Breast epithelium (tissue), 4 donors: ENCODE data around the gene STXBP4. TPM values are rescaled to one million over a fixed set of nuclear protein-coding genes. Genes with fewer than 3 reads are reported as not detected.

ENCODE experiments used
- DNase-seq, 2 donors: peaks; one replicate each; pipeline ENCODE4 v3.0.0-alpha.2; 2019; ENCODE audit warnings: low spot score in 2 of 2
- H3K27ac ChIP-seq, 2 donors: fragments of 200-600 bp; sonication (generic) in 1 of 2; one replicate each; pipeline ENCODE4 v1.5.1; 2016 to 2019; ENCODE audit warnings: mild to moderate bottlenecking in 1 of 2
- H3K27me3 ChIP-seq, 2 donors: fragments of 200-600 bp; sonication (generic) in 1 of 2; one replicate each; pipeline versions ENCODE4 v1.5.1 to v1.6.0; 2017 to 2019; ENCODE audit warnings: control low read depth in 1 of 2, mild to moderate bottlenecking in 1 of 2
- H3K36me3 ChIP-seq: fragments of 200-600 bp; one replicate; pipeline ENCODE4 v1.5.1; 2019
- H3K4me1 ChIP-seq, 2 donors: fragments of 200-600 bp; sonication (generic); one replicate each; pipeline ENCODE4 v1.5.1; 2016 to 2019; ENCODE audit warnings: control low read depth in 1 of 2
- H3K4me3 ChIP-seq, 3 donors: fragments of 200-600 bp; sonication (generic); 1 replicate in 2 of 3; 2 replicates in 1 of 3; pipeline ENCODE4 v1.5.1; 2016 to 2019; ENCODE audit warnings: mild to moderate bottlenecking in 3 of 3, moderate library complexity in 2 of 3
- H3K9me3 ChIP-seq, 2 donors: fragments of 200-600 bp; sonication (generic) in 1 of 2; one replicate each; pipeline ENCODE4 v1.5.1; 2016 to 2019; ENCODE audit warnings: control low read depth in 1 of 2
- POLR2A ChIP-seq: fragments of 450-650 bp; IDR thresholded peaks from one replicate; pipeline ENCODE4 v1.6.1; 2016; ENCODE audit warnings: antibody characterized with exemption, mild to moderate bottlenecking, moderate library complexity
- POLR2AphosphoS5 ChIP-seq, 3 donors: sonication (generic); formaldehyde crosslinking; IDR thresholded peaks; one replicate each; pipeline ENCODE4 v1.6.1; 2017; ENCODE audit warnings: antibody characterized with exemption in 3 of 3
- intact Hi-C: fragments of 100-400 bp; cut with DNase I; formaldehyde crosslinking; loops from one replicate; pipeline ENCODE4 v1.15.1; 2023; ENCODE audit warnings: low total_unique reads
- total RNA-seq, 3 donors: library from RNA; depleted of rRNA; stranded (reverse); fragments of >200 nt; gene quantifications; one replicate each; pipeline ENCODE4 v1.1.0, GENCODE V29; 2016
- TF ChIP-seq, protein P1 (sequence below), 3 donors: fragments of 450-650 bp; IDR thresholded peaks; one replicate each; pipeline ENCODE4 v1.5.1; 2016 to 2017; ENCODE audit warnings: antibody characterized with exemption in 3 of 3, mild to moderate bottlenecking in 3 of 3, moderate library complexity in 3 of 3

Gene STXBP4
- total RNA-seq, 3 donors from 2014 or later = 10.4 to 29.2 (median 20.2) TPM

DNA sequence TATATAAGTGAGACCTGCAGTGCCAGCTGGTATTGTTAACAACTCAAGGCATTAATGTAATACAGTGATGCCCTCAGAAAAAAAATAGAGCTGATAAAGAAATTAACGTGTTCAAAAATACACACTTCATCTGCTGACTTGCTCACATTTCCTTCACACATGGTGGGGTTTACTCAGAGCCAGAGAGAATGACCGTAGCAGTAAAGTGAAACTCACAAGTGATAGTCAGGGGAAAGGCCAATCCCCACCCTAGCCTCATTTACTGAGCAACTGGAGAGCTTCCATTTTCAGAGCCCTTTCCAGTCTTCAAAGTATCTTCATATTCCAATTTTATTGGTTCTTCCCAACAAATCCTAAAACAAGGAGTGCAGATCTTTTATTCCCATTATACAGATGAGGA is 222.2 kb downstream of the STXBP4 start:
- no peaks in the 10 kb centered on the region for H3K9me3 ChIP-seq
- no peaks in the 10 kb centered on the region for H3K27me3 ChIP-seq
- H3K4me3 ChIP-seq = no peak overlapping the region
- no peaks in the 10 kb centered on the region for H3K4me1 ChIP-seq
- no peak for DNase-seq
- no peak for TF ChIP-seq POLR2AphosphoS5 (IDR thresholded peaks at IDR 0.05)
- TF ChIP-seq, protein P1, sequence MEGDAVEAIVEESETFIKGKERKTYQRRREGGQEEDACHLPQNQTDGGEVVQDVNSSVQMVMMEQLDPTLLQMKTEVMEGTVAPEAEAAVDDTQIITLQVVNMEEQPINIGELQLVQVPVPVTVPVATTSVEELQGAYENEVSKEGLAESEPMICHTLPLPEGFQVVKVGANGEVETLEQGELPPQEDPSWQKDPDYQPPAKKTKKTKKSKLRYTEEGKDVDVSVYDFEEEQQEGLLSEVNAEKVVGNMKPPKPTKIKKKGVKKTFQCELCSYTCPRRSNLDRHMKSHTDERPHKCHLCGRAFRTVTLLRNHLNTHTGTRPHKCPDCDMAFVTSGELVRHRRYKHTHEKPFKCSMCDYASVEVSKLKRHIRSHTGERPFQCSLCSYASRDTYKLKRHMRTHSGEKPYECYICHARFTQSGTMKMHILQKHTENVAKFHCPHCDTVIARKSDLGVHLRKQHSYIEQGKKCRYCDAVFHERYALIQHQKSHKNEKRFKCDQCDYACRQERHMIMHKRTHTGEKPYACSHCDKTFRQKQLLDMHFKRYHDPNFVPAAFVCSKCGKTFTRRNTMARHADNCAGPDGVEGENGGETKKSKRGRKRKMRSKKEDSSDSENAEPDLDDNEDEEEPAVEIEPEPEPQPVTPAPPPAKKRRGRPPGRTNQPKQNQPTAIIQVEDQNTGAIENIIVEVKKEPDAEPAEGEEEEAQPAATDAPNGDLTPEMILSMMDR (IDR thresholded peaks at IDR 0.05) = no peak
- TF ChIP-seq POLR2A = no peak
- intact Hi-C loops = no loop called here
- H3K27ac ChIP-seq = no peak overlapping the region
- no peaks in the 10 kb centered on the region for H3K36me3 ChIP-seq

DNA sequence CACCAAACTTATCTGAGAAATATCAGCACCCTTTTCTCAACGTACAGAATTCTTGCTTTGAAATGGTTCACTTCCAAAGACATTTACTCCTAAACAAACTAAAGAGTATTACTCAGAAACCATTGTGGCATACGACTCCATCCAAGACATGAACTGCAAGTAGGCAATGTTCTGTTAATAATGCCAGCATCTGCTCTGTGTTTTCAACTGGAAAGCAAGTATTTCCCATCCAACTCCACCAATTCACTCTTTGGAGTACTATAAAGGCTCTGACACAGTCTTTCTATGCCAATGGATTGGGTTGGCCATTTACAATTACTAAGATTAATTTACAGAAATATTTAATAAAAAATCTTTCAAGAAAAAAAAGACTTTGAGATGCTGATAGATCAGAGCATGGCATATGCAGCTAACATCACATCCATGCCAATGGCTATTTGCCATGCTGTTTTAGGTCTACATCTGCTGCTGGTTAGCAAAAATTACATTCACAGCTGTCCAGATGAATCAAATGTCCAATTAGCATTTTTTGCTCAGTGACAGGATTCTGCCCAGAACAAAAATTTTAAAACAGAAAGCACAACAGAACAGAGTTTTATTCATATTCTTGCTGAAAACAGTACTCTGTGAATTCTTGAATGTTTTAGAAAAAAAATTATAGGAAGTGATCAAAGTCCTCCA is 230.3 kb downstream of the STXBP4 start:
- Histone ChIP-seq H3K27ac (no peak overlapping the region), H3K27me3 (no peaks in the 10 kb centered on the region), H3K36me3 (no peaks in the 10 kb centered on the region), H3K4me1 (no peaks in the 10 kb centered on the region), H3K9me3 (peaks cover 0 to 2% of the 10 kb centered on the region in 2 donors), H3K4me3 (no peak overlapping the region)
- TF ChIP-seq POLR2AphosphoS5 (IDR thresholded peaks at IDR 0.05) (no peak), POLR2A (no peak)
- TF ChIP-seq, protein P1 (IDR thresholded peaks at IDR 0.05) = no peak
- intact Hi-C loops = no loop called here
- DNase-seq = no peak

DNA sequence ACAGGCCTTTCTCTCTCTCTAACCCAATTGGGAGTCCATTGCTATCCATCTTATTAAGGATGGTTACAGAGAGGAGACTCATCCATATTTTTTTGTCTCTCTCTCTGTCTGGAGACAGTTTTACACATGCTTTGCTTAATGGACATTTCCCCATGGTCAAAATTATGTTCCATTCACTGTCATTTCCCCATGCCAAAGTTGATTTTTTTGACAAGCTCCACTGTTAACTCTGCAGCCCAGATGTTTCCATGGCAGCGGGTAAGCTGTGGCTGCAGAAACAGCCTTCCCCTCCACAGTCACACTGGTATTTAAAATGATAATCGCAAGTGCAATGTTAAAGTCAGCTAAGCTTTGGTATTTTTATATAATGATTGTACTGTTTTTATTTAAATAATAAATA is 232.3 kb downstream of the STXBP4 start:
- H3K36me3 ChIP-seq = no peaks in the 10 kb centered on the region
- TF ChIP-seq POLR2A = no peak
- TF ChIP-seq, protein P1 (IDR thresholded peaks at IDR 0.05) = no peak
- TF ChIP-seq POLR2AphosphoS5 (IDR thresholded peaks at IDR 0.05) = no peak
- peaks cover 0 to 4% of the 10 kb centered on the region in 2 donors for H3K9me3 ChIP-seq
- no peaks in the 10 kb centered on the region for H3K4me1 ChIP-seq
- no peak overlapping the region for H3K27ac ChIP-seq
- H3K4me3 ChIP-seq = no peak overlapping the region
- no peak for DNase-seq
- intact Hi-C loops = no loop called here
- no peaks in the 10 kb centered on the region for H3K27me3 ChIP-seq

DNA sequence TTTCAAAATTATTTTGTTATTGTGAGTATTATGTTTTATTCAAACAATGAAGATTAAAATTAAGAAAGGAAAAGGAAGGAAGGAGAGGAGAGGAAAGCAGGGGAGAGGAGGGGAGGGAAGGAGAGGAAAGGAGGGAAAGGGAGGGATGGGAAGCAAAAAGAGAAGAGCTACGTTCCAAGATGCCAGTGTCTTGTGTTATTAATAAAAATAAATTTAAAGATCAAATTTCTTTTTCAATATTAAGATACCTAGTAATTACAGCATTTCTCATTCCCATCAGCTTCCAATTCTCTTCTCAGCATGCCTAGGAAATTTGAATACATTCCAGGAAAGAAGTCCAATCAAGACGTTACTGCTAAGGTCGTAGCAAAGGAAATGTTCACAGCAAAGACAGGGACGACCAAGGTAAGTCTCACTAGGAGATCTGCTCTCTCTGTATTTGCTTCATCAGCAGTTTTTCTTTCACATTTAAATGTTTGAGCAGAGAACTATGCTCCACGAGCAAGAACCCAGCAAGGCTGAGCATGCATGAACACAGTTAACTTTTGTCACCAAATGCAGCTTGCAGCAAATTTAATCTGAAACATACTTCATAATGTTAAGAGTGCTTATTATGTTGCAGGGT is 232.9 kb downstream of the STXBP4 start:
- H3K4me3 ChIP-seq = no peak overlapping the region
- H3K9me3 ChIP-seq = peaks cover 0 to 4% of the 10 kb centered on the region in 2 donors
- no peaks in the 10 kb centered on the region for H3K4me1 ChIP-seq
- intact Hi-C loops = no loop called here
- no peak for DNase-seq
- H3K27me3 ChIP-seq = no peaks in the 10 kb centered on the region
- H3K36me3 ChIP-seq = no peaks in the 10 kb centered on the region
- TF ChIP-seq, protein P1 (IDR thresholded peaks at IDR 0.05) = no peak
- no peak for TF ChIP-seq POLR2AphosphoS5 (IDR thresholded peaks at IDR 0.05)
- no peak for TF ChIP-seq POLR2A
- no peak overlapping the region for H3K27ac ChIP-seq

DNA sequence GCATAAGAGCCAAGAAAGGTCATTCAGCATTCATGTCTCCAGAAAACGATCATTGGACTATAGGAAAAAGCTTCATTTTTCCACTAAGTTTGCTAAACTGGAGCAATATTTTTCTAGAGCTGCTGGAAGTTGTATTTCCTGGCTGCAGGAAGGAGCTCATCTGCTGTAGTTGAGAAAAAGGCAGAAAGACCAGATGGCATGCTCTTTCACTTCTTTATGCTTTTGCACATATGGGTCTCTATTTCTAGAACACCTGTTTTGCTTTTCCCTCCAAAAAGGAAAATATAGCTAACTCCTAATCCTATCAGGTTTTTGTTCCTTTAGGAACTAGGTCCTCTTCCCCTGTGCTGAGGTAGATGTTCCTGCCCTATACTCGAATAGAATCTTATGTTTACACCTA is 234.3 kb downstream of the STXBP4 start:
- Histone ChIP-seq H3K27ac (no peak overlapping the region), H3K4me3 (no peak overlapping the region), H3K36me3 (no peaks in the 10 kb centered on the region), H3K27me3 (no peaks in the 10 kb centered on the region), H3K4me1 (no peaks in the 10 kb centered on the region), H3K9me3 (peaks cover 0 to 4% of the 10 kb centered on the region in 2 donors)
- TF ChIP-seq POLR2AphosphoS5 (IDR thresholded peaks at IDR 0.05) (no peak), POLR2A (no peak)
- TF ChIP-seq, protein P1 (IDR thresholded peaks at IDR 0.05) = no peak
- no peak for DNase-seq
- intact Hi-C loops = no loop called here
